Measurements from ENCODE around the gene CECR2.

DNA sequence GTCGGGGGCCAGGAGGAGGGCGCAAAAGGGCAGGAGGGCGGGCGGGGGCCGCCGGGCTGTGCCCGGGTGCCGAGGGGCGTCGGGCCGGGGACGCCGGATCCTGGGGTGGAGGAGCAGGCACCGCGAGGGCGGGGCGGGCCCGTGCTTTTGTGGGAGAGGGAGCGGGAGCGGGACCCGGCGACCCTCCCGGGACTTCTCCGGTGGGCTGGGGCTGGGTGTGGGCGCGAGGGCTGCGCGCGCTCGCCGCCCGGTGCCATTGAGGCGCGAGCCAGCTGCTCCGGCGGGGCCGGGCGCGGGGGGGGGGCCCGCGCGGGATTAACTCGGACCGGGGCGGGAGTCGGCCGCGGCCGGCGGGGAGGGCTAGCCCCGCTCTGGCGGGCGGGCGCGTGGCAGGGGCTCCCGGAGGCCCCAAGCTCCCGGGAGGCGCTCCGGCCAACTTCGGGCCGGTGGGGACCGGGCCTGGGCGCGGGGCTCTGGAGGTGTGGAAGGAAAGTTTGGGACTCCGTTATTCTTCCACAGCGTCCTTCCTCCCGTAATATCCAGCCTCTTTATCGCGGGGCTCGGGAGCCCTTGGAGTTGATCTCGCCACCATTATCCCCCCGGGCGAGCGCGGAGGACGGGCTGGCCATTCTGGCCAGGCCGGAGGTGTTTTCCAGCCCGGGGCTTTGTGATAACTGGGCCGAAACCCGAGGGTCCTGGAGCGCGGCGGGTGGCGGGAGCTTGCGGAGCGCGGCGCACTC is 936 bp downstream of the CECR2 start:
- TF ChIP-seq, protein P1, sequence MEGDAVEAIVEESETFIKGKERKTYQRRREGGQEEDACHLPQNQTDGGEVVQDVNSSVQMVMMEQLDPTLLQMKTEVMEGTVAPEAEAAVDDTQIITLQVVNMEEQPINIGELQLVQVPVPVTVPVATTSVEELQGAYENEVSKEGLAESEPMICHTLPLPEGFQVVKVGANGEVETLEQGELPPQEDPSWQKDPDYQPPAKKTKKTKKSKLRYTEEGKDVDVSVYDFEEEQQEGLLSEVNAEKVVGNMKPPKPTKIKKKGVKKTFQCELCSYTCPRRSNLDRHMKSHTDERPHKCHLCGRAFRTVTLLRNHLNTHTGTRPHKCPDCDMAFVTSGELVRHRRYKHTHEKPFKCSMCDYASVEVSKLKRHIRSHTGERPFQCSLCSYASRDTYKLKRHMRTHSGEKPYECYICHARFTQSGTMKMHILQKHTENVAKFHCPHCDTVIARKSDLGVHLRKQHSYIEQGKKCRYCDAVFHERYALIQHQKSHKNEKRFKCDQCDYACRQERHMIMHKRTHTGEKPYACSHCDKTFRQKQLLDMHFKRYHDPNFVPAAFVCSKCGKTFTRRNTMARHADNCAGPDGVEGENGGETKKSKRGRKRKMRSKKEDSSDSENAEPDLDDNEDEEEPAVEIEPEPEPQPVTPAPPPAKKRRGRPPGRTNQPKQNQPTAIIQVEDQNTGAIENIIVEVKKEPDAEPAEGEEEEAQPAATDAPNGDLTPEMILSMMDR (IDR thresholded peaks at IDR 0.05), result no peak
- TF ChIP-seq POLR2AphosphoS5 (IDR thresholded peaks at IDR 0.05), result no peak
- TF ChIP-seq POLR2A (IDR thresholded peaks at IDR 0.05; ENCODE audit: low read depth), result no peak
